GM12878 (cell line): Measurements from ENCODE around the gene E2F7. TPM values are rescaled to one million over a fixed set of nuclear protein-coding genes. Genes with fewer than 3 reads are reported as not detected.

Experiments
- ATAC-seq: fragments of 200-7000 bp; cut with Tn5 transposase; 3 replicates; pipeline ENCODE4 v1.9.1; 2020; ENCODE audit warnings: mild to moderate bottlenecking, moderate library complexity
- BruUV-seq: library from RNA; stranded (reverse); fragments of 400-500 nt; replicated peaks from 2 replicates; lab custom pipeline; 2021; lab: Mats Ljungman, UMichigan
- CTCF ChIA-PET: fragments of 300-600 bp; sonication (Branson Sonifier 250); formaldehyde crosslinking; extraction: SDS; loops from one replicate; lab custom pipeline; 2021; ENCODE audit warnings: inconsistent platforms; lab: Yijun Ruan, JAX
- POLR2A ChIA-PET: fragments of 350-600 bp; formaldehyde crosslinking; extraction: SDS; loops from one replicate; lab custom pipeline; 2021; ENCODE audit warnings: inconsistent platforms; lab: Charles Lee
- RAD21 ChIA-PET: fragments of 300-600 bp; sonication (Branson Sonifier 250); formaldehyde crosslinking; loops from one replicate; lab custom pipeline; 2023; ENCODE audit warnings: antibody characterized with exemption; ENCODE audit not compliant: unreplicated experiment; lab: Charles Lee
- SMC1A ChIA-PET: fragments of 300-600 bp; sonication (Branson Sonifier 250); formaldehyde crosslinking; loops from one replicate; lab custom pipeline; 2023; ENCODE audit not compliant: unreplicated experiment, uncharacterized antibody; lab: Charles Lee
- DNase-seq: peaks from one replicate; pipeline ENCODE4 v3.0.0-alpha.2; 2011; ENCODE audit warnings: low read depth, low spot score
- FAIRE-seq: peaks from 3 replicates; lab custom pipeline; 2011; peaks lifted over from hg19 to GRCh38; lab: Jason Lieb, UNC
- H2AFZ ChIP-seq: 2 replicates; pipeline ENCODE4 v1.6.0; 2011; ENCODE audit warnings: low read depth, low read length, control low read depth; ENCODE audit not compliant: control insufficient read depth
- H3K27ac ChIP-seq: 2 replicates; pipeline ENCODE4 v1.5.1; 2011; ENCODE audit warnings: control low read depth; ENCODE audit not compliant: control insufficient read depth, insufficient read depth
- H3K27me3 ChIP-seq, 2 experiments: replicated peaks in 1 of 2; 2 replicates each; pipeline versions ENCODE4 v1.6.0 to v1.6.1; 2011; ENCODE audit warnings: low read length in 1 of 2; ENCODE audit not compliant: control insufficient read depth in 2 of 2, insufficient read depth in 2 of 2
- H3K36me3 ChIP-seq, 2 experiments: 2 replicates each; pipeline ENCODE4 v1.5.1; 2011; ENCODE audit warnings: low read length in 1 of 2; ENCODE audit not compliant: control insufficient read depth in 2 of 2, insufficient read depth in 2 of 2
- H3K4me1 ChIP-seq: 2 replicates; pipeline ENCODE4 v1.6.1; 2011; ENCODE audit warnings: mild to moderate bottlenecking, low read length, moderate library complexity, mixed read lengths; ENCODE audit not compliant: control insufficient read depth, insufficient read depth
- H3K4me2 ChIP-seq: 2 replicates; pipeline ENCODE4 v1.6.0; 2011; ENCODE audit warnings: control low read depth; ENCODE audit not compliant: control insufficient read depth, insufficient read depth
- H3K4me3 ChIP-seq: fragments of 200-600 bp; sonication (generic); 2 replicates; pipeline ENCODE4 v1.5.1; 2016
- H3K79me2 ChIP-seq: 2 replicates; pipeline ENCODE4 v1.6.0; 2011; ENCODE audit warnings: low read length; ENCODE audit not compliant: control insufficient read depth, insufficient read depth
- H3K9ac ChIP-seq: 2 replicates; pipeline ENCODE4 v1.8.0; 2011; ENCODE audit warnings: low read length, control low read depth, mixed read lengths; ENCODE audit not compliant: control insufficient read depth, insufficient read depth
- H3K9me3 ChIP-seq: replicated peaks from 3 replicates; pipeline ENCODE4 v1.5.1; 2011; ENCODE audit warnings: mild to moderate bottlenecking, low read length; ENCODE audit not compliant: control insufficient read depth, insufficient read depth
- H4K20me1 ChIP-seq: 2 replicates; pipeline ENCODE4 v1.6.0; 2011; ENCODE audit not compliant: control insufficient read depth, insufficient read depth
- ASH2L ChIP-seq: fragments of 300-600, 200-600 bp; sonication (generic); IDR thresholded peaks from 2 replicates; pipeline ENCODE4 v1.6.1; 2017; ENCODE audit warnings: low read depth, mild to moderate bottlenecking, borderline replicate concordance
- BCL11A ChIP-seq: IDR thresholded peaks from 2 replicates; pipeline ENCODE4 v1.6.1; 2011; ENCODE audit warnings: low read depth, low read length
- BHLHE40 ChIP-seq, 2 experiments: fragments of 450-650 bp in 1 of 2; IDR thresholded peaks; 2 replicates each; pipeline ENCODE4 v1.6.1; 2011 to 2017; ENCODE audit warnings: low read depth in 2 of 2, borderline replicate concordance in 1 of 2, improper control_type of control experiment in 1 of 2, low read length in 1 of 2, mild to moderate bottlenecking in 1 of 2
- CHD1 ChIP-seq: IDR thresholded peaks from 2 replicates; pipeline ENCODE4 v1.6.1; 2012; ENCODE audit warnings: low read depth, low read length, improper control_type of control experiment
- EP300 ChIP-seq, 2 experiments: fragments of 150-350 bp in 1 of 2; IDR thresholded peaks; 2 replicates each; pipeline ENCODE4 v1.6.1; 2011 to 2012; ENCODE audit warnings: low read depth in 2 of 2, low read length in 2 of 2, borderline replicate concordance in 1 of 2, improper control_type of control experiment in 1 of 2, inconsistent platforms in 1 of 2; ENCODE audit not compliant: control insufficient read depth in 1 of 2
- ESRRA ChIP-seq: IDR thresholded peaks from 2 replicates; pipeline ENCODE4 v1.6.1; 2012; ENCODE audit warnings: mild to moderate bottlenecking, low read length, improper control_type of control experiment
- ETV6 ChIP-seq, 2 experiments: fragments of 450-650 bp in 1 of 2; IDR thresholded peaks in 1 of 2; conservative IDR thresholded peaks in 1 of 2; 2 replicates each; pipeline ENCODE4 v1.6.1; 2014; ENCODE audit warnings: antibody characterized with exemption in 1 of 2, borderline replicate concordance in 1 of 2, low read depth in 1 of 2, mild to moderate bottlenecking in 1 of 2, moderate library complexity in 1 of 2
- IKZF1 ChIP-seq: fragments of 450-650 bp; conservative IDR thresholded peaks from 2 replicates; pipeline ENCODE4 v1.6.1; 2017; ENCODE audit warnings: antibody characterized with exemption, mild to moderate bottlenecking
- IRF4 ChIP-seq: IDR thresholded peaks from 2 replicates; pipeline ENCODE4 v1.6.1; 2011; ENCODE audit warnings: low read depth, low read length
- KLF5 ChIP-seq: fragments of 450-650 bp; IDR thresholded peaks from 2 replicates; pipeline ENCODE4 v1.6.1; 2014; ENCODE audit warnings: mild to moderate bottlenecking; ENCODE audit not compliant: partially characterized antibody
- MTA2 ChIP-seq: fragments of 450-650 bp; IDR thresholded peaks from 2 replicates; pipeline ENCODE4 v1.6.1; 2016; ENCODE audit warnings: low read depth, mild to moderate bottlenecking, moderate library complexity
- RBBP5 ChIP-seq: fragments of 200-600 bp; sonication (generic); conservative IDR thresholded peaks from 2 replicates; pipeline ENCODE4 v1.6.1; 2016
- RFX5 ChIP-seq: IDR thresholded peaks from 2 replicates; pipeline ENCODE4 v1.6.1; 2011; ENCODE audit warnings: low read depth, low read length, improper control_type of control experiment
- RUNX3 ChIP-seq: IDR thresholded peaks from 2 replicates; pipeline ENCODE4 v1.6.1; 2012; ENCODE audit warnings: low read length, inconsistent platforms
- SMAD5 ChIP-seq: IDR thresholded peaks from 2 replicates; pipeline ENCODE4 v1.6.1; 2016; ENCODE audit warnings: antibody characterized with exemption, low read depth
- SMARCA5 ChIP-seq: fragments of 450-650 bp; IDR thresholded peaks from 2 replicates; pipeline ENCODE4 v1.6.1; 2017; ENCODE audit warnings: mild to moderate bottlenecking
- ZNF217 ChIP-seq: fragments of 450-650 bp; IDR thresholded peaks from 2 replicates; pipeline ENCODE4 v1.6.1; 2017; ENCODE audit warnings: antibody characterized with exemption, mild to moderate bottlenecking
- WGBS: methylation state at CpG from one replicate; pipeline ENCODE4 v1.1.6; 2016; ENCODE audit warnings: low lambda C conversion rate; ENCODE audit not compliant: insufficient replicate concordance, insufficient coverage; ENCODE audit errors: missing lambda C conversion rate; 5-methylcytosine and 5-hydroxymethylcytosine counted together
- in situ Hi-C: fragments of 300-500 bp; cut with MboI; formaldehyde crosslinking; loops from 9 replicates; pipeline ENCODE4 v1.14.3; 2018; ENCODE audit warnings: mixed read lengths
- intact Hi-C: fragments of 100-400 bp; cut with micrococcal nuclease; formaldehyde crosslinking; loops from one replicate; pipeline ENCODE4 v1.14.2; 2022; ENCODE audit not compliant: unreplicated experiment
- polyA plus RNA-seq, 11 experiments: library from polyadenylated mRNA; depleted of rRNA in 4 of 11; unstranded in 6 of 11; stranded (reverse) in 5 of 11; fragments of >200 nt; fragmentation: Nextera tagmentation in 4 of 11; fragmentation: Illumina TruSeq in 1 of 11; extraction: Ambion mirVana in 4 of 11; extraction: Trizol in 1 of 11; gene quantifications; 1 replicate in 1 of 11; 2 replicates in 10 of 11; pipeline versions ENCODE4 v1.2.1 to v1.2.3, GENCODE V29; 2011 to 2016; ENCODE audit warnings: inconsistent platforms in 2 of 11, missing spikeins in 2 of 11, low read depth in 1 of 11
- total RNA-seq, 4 experiments: library from RNA; depleted of rRNA in 3 of 4; stranded (reverse); fragments of >200 nt in 3 of 4; fragmentation: Illumina TruSeq in 1 of 4; extraction: Trizol in 1 of 4; gene quantifications; 2 replicates each; pipeline versions ENCODE4 v1.2.1 to v1.2.3, GENCODE V29; 2013 to 2021
- TF ChIP-seq, protein P1 (sequence below): fragments of 450-650 bp; IDR thresholded peaks from 2 replicates; pipeline ENCODE4 v1.6.1; 2017; ENCODE audit warnings: mild to moderate bottlenecking

Gene E2F7
- total and polyA plus RNA-seq, 10 of the 15 experiments (the other 5 are each of a cell fraction or from before 2014, with no cell fraction given) = 5.6 to 32.1 (median 19.9) TPM

DNA sequence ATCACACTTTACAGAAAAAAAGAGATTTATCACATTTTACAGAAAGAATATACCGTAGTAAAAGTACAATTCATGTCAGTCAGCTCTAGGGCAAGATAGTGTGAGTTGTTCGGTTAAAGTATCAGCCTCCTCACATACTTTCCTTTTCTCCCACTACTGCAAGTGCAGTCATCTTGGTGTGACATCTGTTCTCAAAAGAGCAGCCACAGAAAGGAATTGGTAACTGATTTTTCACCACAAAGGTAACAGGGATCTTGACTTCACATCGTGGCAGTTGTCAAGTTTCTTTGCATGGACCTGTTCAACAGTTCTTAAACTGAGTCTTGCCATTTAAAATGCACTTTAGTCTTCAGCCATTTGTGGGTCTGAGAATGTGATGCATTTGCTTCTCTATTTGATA lies 5.0 kb upstream of the E2F7 start (continued):
- TF ChIP-seq RUNX3 (peak; percentile 65), EP300 (IDR thresholded peaks at IDR 0.05; ENCODE audit: borderline replicate concordance in 1 of 2, control insufficient read depth in 1 of 2, low read depth in 2 of 2, low read length in 2 of 2) (peak; percentile 57 to 70; a peak in 2 of 4 replicates), BCL11A (peak; percentile 57), MTA2 (peak; percentile 70), BHLHE40 (IDR thresholded peaks at IDR 0.05; ENCODE audit: borderline replicate concordance in 1 of 2, low read depth in 2 of 2, low read length in 1 of 2) (peak; percentile 56 to 60; a peak in 3 of 4 replicates), IKZF1 (peak; percentile 53), ZNF217 (0 out of 2 replicates have a peak, but pooled peaks have one; percentile 50), KLF5 (no peak), IRF4 (0 out of 2 replicates have a peak, but pooled peaks have one; percentile 10)
- TF ChIP-seq, protein P1, sequence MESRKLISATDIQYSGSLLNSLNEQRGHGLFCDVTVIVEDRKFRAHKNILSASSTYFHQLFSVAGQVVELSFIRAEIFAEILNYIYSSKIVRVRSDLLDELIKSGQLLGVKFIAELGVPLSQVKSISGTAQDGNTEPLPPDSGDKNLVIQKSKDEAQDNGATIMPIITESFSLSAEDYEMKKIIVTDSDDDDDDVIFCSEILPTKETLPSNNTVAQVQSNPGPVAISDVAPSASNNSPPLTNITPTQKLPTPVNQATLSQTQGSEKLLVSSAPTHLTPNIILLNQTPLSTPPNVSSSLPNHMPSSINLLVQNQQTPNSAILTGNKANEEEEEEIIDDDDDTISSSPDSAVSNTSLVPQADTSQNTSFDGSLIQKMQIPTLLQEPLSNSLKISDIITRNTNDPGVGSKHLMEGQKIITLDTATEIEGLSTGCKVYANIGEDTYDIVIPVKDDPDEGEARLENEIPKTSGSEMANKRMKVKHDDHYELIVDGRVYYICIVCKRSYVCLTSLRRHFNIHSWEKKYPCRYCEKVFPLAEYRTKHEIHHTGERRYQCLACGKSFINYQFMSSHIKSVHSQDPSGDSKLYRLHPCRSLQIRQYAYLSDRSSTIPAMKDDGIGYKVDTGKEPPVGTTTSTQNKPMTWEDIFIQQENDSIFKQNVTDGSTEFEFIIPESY = no peak
- TF ChIP-seq, all 136 proteins: peak for 19

DNA sequence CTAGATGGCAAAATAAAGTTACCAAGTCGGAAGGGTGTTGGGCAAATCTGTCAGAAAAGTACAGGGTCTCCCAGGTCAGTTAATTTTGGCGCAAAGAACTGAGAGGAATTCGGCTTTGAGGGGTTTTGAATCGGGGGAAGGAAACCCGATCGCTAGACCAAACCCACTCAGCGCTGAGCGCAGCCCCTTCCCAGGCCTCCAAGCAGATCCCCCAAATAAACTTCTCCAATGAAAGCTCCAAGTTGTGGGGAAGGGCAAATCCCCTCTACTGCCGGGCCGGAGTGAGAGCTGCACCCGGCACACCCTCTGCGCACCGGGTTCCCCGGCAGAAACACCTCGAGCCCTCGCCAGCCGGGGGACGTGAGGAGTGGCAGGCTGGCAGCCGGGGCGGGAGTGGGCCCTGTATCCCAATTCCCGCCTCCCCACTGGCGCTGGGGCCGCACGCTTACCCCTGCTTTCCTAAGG lies 441 bp downstream of the E2F7 start:
- FAIRE-seq (no peak), ATAC-seq (peak; percentile 22), DNase-seq (no peak)
- Histone ChIP-seq H3K27me3 (no peaks in the 10 kb centered on the region), H3K27ac (peak overlapping the region; percentile 79), H2AFZ (peak overlapping the region; percentile 78), H4K20me1 (no peaks in the 10 kb centered on the region), H3K4me2 (peak overlapping the region; percentile 93), H3K4me1 (peaks cover 23% of the 10 kb centered on the region), H3K4me3 (peak overlapping the region; percentile 91)
- CTCF ChIA-PET = interaction anchor here (2.2 kb wide), 1 partner anchor 16 kb away, joined by 6 read pairs; no protein-coding TSS in a partner anchor
- no TSS peak for BruUV-seq
- in situ Hi-C loops (loop anchor here (25.0 kb wide), 1 partner anchor 978 kb away; the partner anchor contains the start of gene NAP1L1), intact Hi-C loops (loop anchor here (5.0 kb wide), 1 partner anchor 298 kb away; no protein-coding TSS in a partner anchor)
- TF ChIP-seq RFX5 (no peak), SMARCA5 (no peak), CHD1 (0 out of 2 replicates have a peak, but pooled peaks have one; percentile 8), ESRRA (no peak), MTA2 (no peak), SMAD5 (no peak), RBBP5 (no peak), ASH2L (no peak), ETV6 (conservative IDR thresholded peaks at IDR 0.05 in 1 of 2, IDR thresholded peaks at IDR 0.05 in 1 of 2; ENCODE audit: borderline replicate concordance in 1 of 2, low read depth in 1 of 2) (0 out of 4 replicates have a peak, but pooled peaks of 1 of the 2 experiments have one; percentile 4)
- TF ChIP-seq, all 136 proteins: peak for 2
- RAD21 ChIA-PET = no interaction called here
- 1% methylated on average over 18 of the region's 24 CpGs for WGBS
- POLR2A ChIA-PET = interaction anchor here (0.5 to 1.4 kb wide), 2 partner anchors 8 to 23 kb away, joined by 3 to 4 read pairs; no protein-coding TSS in a partner anchor
- peak overlapping the region; percentile 93 for H3K9ac ChIP-seq
- H3K36me3 ChIP-seq = no peaks in the 10 kb centered on the region
- SMC1A ChIA-PET = interaction anchor here (1.0 kb wide), 1 partner anchor 8 kb away, joined by 3 read pairs; no protein-coding TSS in a partner anchor
- no peaks in the 10 kb centered on the region for H3K9me3 ChIP-seq
- H3K79me2 ChIP-seq = peaks cover 40% of the 10 kb centered on the region
